Stimulated activated naive CD8-positive, alpha-beta T cell treated with anti-CD3 and anti-CD28 coated beads, Interleukin-15, Interleukin-2, amounts not matched to agents 100 ng/mL and 50 ng/mL, for 24 hours (primary cell): ENCODE measurements around the gene HLA-C.
"Not testable (repeated sequence)": the region's sequence is repeated elsewhere in the genome, so short reads cannot be mapped to it uniquely, and the experiment has no call there.

ENCODE experiments used
- H3K27ac Mint-ChIP-seq: one replicate; pipeline ENCODE4 v1.8.0; 2021; ENCODE audit warnings: mild to moderate bottlenecking, mixed read lengths
- H3K27me3 Mint-ChIP-seq: one replicate; pipeline ENCODE4 v1.8.0; 2021; ENCODE audit warnings: mixed read lengths
- H3K36me3 Mint-ChIP-seq: one replicate; pipeline ENCODE4 v1.8.0; 2021; ENCODE audit warnings: low read depth, mixed read lengths
- H3K4me1 Mint-ChIP-seq: one replicate; pipeline ENCODE4 v1.8.0; 2021; ENCODE audit warnings: low read depth, mixed read lengths
- H3K4me3 Mint-ChIP-seq: one replicate; pipeline ENCODE4 v1.8.0; 2021; ENCODE audit warnings: mild to moderate bottlenecking, mixed read lengths
- H3K9me3 Mint-ChIP-seq: one replicate; pipeline ENCODE4 v1.8.0; 2021; ENCODE audit warnings: mixed read lengths

HLA-C gene

DNA sequence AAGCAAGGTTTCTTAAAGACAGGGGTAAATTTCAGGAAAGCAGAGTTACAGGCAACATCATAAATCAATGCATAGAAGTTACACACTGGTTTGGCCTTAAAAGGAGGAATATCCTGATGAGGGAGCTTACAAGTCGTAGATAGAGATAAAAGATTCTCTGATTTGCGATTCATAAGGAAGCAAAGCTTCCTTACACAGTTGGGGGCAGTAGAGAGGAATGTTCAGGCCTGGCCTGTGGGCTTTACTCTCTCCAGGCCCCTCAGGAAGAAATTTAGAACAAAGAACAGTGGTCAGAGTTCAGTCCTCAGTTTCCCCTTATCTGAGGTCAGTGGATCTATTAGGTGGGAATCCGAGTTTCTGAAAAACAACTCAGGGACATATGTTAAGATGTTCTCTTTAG, 19.3 kb downstream of the HLA-C start:
- Mint-ChIP-seq H3K9me3 (peaks cover 6% of the 10 kb centered on the region), H3K27ac (no peak overlapping the region), H3K36me3 (peaks cover 6% of the 10 kb centered on the region), H3K27me3 (peaks cover 13% of the 10 kb centered on the region), H3K4me3 (no peak overlapping the region), H3K4me1 (no peaks in the 10 kb centered on the region)

DNA sequence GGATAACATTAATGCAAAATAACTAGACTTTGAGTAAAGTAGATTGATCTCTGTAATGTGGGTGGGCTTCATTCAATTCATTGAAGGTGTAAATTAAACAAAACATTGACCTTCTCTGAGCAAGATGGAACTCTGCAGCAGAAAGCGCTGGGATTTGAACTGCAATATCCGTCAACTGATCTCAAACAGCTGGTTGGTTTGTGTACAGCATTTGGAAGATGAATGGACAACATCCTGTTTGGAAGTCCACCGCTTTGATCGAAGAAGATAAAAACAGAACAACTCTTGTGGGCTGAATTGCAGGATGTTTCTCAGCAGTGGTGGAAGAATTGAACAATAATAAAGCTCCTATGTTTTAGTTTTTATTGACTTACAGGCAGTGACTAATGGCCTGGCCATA, 20.6 kb downstream of the HLA-C start:
- no peaks in the 10 kb centered on the region for H3K4me1 Mint-ChIP-seq
- H3K9me3 Mint-ChIP-seq, result peaks cover 16% of the 10 kb centered on the region
- no peak overlapping the region for H3K27ac Mint-ChIP-seq
- peaks cover 24% of the 10 kb centered on the region for H3K27me3 Mint-ChIP-seq
- no peak overlapping the region for H3K4me3 Mint-ChIP-seq
- H3K36me3 Mint-ChIP-seq, result peaks cover 12% of the 10 kb centered on the region

DNA sequence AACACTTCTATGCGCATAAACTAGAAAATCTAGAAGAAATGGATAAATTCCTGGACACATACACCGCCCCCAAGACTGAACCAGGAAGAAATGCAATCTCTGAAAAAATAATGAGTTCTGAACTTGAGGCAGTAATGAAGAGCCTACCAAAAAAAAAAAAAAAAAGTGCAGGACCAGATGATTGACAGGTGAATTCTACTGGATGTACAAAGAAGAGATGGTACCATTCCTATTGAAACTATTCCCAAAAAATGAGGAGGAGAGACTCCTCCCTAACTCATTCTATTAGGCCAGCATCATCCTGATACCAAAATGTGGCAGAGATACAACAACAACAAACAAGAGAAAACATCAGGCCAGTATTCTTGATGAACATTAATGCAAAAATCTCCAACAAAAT, 22.7 kb downstream of the HLA-C start:
- no peaks in the 10 kb centered on the region for H3K4me1 Mint-ChIP-seq
- H3K9me3 Mint-ChIP-seq, result peaks cover 16% of the 10 kb centered on the region
- H3K27ac Mint-ChIP-seq, result no peak overlapping the region
- H3K4me3 Mint-ChIP-seq, result no peak overlapping the region
- H3K36me3 Mint-ChIP-seq, result peaks cover 12% of the 10 kb centered on the region
- peaks cover 24% of the 10 kb centered on the region for H3K27me3 Mint-ChIP-seq

DNA sequence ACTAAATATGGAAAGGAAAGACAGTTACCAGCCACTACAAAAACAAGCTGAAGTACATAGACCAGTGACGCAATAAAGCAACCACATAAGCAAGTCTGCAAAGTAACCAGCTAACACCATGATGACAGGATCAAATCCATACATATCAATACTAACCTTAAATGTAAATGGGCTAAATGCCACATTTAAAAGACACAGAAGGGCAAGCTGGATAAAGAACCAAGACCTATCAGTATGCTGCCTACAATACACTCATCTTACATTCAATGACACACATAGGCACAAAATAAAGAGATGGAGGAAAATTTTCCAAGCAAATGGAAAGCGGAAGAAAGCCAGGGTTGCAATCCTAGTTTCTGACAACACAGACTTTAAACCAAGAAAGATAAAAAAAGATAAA, 24.1 kb downstream of the HLA-C start:
- peaks cover 31% of the 10 kb centered on the region for H3K27me3 Mint-ChIP-seq
- H3K36me3 Mint-ChIP-seq, result peaks cover 12% of the 10 kb centered on the region
- H3K9me3 Mint-ChIP-seq, result peaks cover 16% of the 10 kb centered on the region
- no peaks in the 10 kb centered on the region for H3K4me1 Mint-ChIP-seq
- H3K4me3 Mint-ChIP-seq, result no peak overlapping the region
- H3K27ac Mint-ChIP-seq, result no peak overlapping the region

DNA sequence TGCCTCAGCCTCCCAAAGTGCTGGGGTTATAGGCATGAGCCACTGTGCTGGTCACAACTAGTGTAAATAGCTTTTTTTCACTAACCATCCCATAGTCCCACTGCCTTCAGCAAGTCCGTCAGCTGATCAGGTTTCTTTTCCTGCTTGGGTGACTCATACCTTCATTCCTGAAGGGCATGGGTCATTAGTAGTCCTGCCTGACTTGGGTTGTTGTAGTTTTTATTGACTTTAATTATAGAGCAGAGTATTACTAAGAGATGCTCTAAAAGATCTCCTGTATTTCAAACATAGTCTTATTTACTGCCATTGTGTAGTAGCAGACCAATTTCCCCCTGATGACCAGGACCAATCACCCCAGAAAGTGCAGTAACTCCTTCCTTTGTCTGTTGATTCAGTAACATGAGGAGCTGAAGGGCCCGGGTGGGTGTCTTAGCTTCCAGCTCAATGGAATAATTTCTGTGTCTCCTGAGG, 25.8 kb downstream of the HLA-C start:
- Mint-ChIP-seq H3K36me3 (peaks cover 12% of the 10 kb centered on the region), H3K27me3 (peaks cover 35% of the 10 kb centered on the region), H3K27ac (no peak overlapping the region), H3K4me1 (no peaks in the 10 kb centered on the region), H3K9me3 (peaks cover 16% of the 10 kb centered on the region), H3K4me3 (no peak overlapping the region)

DNA sequence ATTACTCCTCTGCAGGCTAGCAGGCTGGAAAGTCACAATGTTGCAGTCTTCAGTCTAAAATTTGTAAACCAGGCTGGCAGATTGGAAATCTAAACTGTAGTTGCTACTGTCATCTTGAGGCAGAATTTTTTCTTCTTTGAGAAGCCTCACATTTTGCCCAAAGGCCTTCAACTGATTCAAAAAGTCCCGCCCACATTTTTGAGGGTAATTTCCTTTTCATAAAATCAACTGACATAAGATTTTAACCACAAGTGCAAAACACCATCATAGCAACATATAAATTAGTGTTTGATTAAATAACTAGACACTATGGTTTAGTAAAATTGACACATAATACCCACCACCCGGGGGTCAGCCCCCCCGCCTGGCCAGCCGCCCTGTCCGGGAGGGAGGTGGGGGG, 28.4 kb downstream of the HLA-C start:
- peaks cover 32% of the 10 kb centered on the region for H3K27me3 Mint-ChIP-seq
- H3K4me1 Mint-ChIP-seq, result no peaks in the 10 kb centered on the region
- no peak overlapping the region for H3K27ac Mint-ChIP-seq
- H3K4me3 Mint-ChIP-seq, result no peak overlapping the region
- H3K9me3 Mint-ChIP-seq, result peaks cover 16% of the 10 kb centered on the region
- H3K36me3 Mint-ChIP-seq, result peaks cover 12% of the 10 kb centered on the region

DNA sequence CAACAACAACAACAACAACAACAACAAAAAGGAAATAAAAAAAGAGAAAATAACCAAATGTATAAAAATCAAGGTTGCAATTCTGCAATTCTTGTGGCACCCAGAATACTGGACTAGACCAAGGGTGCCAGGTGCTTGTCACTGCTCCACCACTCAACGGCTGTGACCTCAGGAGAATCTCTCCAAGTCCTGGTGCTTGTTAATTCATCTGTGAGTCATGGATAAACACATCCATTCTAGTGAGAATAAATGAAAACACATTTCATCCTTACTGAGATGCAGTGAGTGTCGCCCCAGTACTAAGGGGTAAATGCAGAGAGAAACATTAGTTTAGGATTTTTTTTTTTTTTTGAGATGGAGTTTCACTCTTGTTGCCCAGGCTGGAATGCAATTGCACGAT, 32.0 kb downstream of the HLA-C start:
- peaks cover 16% of the 10 kb centered on the region for H3K27me3 Mint-ChIP-seq
- no peaks in the 10 kb centered on the region for H3K36me3 Mint-ChIP-seq
- no peak overlapping the region for H3K4me3 Mint-ChIP-seq
- H3K4me1 Mint-ChIP-seq, result no peaks in the 10 kb centered on the region
- no peaks in the 10 kb centered on the region for H3K9me3 Mint-ChIP-seq
- H3K27ac Mint-ChIP-seq, result no peak overlapping the region

DNA sequence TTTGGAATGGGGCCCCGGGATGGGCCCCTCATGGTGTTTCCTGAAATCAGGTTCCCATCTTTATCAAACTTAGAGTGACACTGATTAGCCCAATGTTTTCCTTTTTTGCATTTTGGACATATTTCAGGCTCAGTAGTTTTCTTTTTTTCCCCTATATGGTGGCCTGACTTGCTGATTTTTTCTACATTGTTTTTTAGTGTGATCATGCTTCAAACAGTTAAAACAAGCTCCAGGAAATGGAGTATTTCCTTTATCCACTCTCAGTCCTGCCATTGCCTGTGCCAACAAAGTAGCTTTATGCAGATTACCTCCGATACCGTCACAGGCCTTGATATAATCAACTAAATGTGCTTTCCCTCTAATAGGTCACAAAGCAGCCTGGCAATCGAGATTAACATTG, 37.8 kb downstream of the HLA-C start:
- H3K36me3 Mint-ChIP-seq, H3K27ac Mint-ChIP-seq, H3K4me3 Mint-ChIP-seq, H3K9me3 Mint-ChIP-seq, H3K27me3 Mint-ChIP-seq, H3K4me1 Mint-ChIP-seq: not testable (repeated sequence)

DNA sequence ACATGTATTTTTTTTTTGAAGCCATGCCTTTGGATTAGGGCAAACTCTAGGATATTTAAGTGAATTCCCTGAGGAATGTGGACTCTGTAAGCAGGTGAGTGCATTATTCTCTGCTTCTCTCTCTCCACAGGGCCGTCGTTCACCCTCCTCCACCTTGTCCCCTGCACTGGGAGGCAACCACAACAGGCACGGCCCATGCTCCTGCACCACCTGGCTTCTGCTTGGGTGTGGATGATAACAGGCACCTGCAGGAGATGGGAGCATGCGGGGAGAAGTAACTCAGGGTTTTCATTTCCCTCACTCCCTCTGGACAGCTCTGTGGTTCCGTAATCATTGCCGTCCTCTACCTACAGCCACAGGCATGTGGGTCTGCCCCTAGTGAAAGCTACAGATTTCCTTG, 43.4 kb downstream of the HLA-C start:
- H3K36me3 Mint-ChIP-seq, result no peaks in the 10 kb centered on the region
- no peak overlapping the region for H3K27ac Mint-ChIP-seq
- H3K4me3 Mint-ChIP-seq, result no peak overlapping the region
- no peaks in the 10 kb centered on the region for H3K4me1 Mint-ChIP-seq
- H3K9me3 Mint-ChIP-seq, result no peaks in the 10 kb centered on the region
- peaks cover 7% of the 10 kb centered on the region for H3K27me3 Mint-ChIP-seq

DNA sequence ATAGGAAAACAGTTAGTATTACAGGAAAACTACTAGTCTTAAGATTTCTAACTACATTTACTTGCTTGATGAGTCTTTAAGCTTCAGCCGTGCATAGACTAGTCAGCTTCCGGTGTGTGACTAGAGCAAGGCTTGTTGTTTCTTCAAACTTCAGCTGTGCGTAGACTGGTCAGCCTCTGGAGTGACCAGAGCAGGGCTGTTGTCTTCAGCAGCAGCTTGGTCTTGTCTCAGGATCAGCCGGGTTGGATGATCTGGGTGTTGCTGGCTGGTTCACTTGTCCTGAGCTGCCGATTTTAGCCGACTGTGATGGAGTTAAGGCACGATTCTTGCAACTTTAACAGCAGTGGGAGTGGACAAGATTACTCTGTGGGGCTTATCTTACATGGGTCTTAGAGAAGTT, 44.7 kb downstream of the HLA-C start:
- Mint-ChIP-seq H3K4me1 (no peaks in the 10 kb centered on the region), H3K27me3 (peaks cover 7% of the 10 kb centered on the region), H3K27ac (no peak overlapping the region), H3K4me3 (no peak overlapping the region), H3K36me3 (no peaks in the 10 kb centered on the region), H3K9me3 (no peaks in the 10 kb centered on the region)

DNA sequence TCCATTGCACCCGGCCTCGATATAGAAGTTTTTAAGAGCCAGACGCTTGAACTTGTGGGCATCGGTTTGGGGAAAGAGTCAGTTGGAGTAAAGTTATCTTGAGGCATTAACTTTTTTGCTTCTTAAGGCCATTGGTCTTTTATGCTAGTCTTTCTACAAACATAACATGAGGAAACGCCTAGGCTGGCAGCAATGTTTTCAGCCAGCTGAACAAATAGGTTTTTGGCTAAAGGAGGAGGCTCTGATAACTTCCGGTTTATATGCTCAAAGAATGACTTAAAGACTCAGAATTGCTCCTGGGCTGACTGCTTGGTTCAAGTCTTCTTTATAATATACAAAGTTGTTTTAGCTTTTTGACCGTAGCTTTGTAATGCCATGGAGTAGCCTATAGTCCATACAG, 46.2 kb downstream of the HLA-C start:
- no peaks in the 10 kb centered on the region for H3K4me1 Mint-ChIP-seq
- H3K9me3 Mint-ChIP-seq, result no peaks in the 10 kb centered on the region
- no peak overlapping the region for H3K4me3 Mint-ChIP-seq
- no peaks in the 10 kb centered on the region for H3K36me3 Mint-ChIP-seq
- H3K27me3 Mint-ChIP-seq, result peaks cover 7% of the 10 kb centered on the region
- H3K27ac Mint-ChIP-seq, result no peak overlapping the region

DNA sequence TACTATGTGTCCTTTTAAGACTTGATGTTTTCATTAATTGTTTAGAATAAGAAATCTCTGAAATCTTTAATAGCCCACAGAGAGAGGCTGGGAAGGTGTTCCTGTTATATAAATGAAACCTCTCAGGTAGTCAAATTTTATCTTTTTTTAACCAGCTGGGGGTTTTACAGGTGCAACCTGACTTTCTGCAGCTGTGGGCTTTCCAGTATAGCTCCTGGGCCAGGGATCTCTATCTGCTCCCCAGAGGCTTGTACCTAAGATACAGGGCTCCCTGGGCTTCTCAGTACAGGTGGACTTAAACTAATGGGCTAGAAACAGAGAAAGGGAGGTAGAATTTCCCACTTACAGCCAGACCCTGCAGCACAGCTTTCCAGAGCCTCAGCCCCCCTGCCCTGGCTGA, 49.4 kb downstream of the HLA-C start:
- Mint-ChIP-seq H3K4me3 (no peak overlapping the region), H3K27me3 (no peaks in the 10 kb centered on the region), H3K36me3 (no peaks in the 10 kb centered on the region), H3K27ac (no peak overlapping the region), H3K4me1 (peaks cover 3% of the 10 kb centered on the region), H3K9me3 (peaks cover under 1% of the 10 kb centered on the region)
